PC-9 (cell line): ENCODE measurements around the gene NUP214.

Source experiments
- CTCF ChIP-seq: fragments of 200-600 bp; sonication (generic); conservative IDR thresholded peaks from 2 replicates; pipeline ENCODE4 v1.6.1; 2017; ENCODE audit warnings: mixed run types, antibody characterized with exemption, mild to moderate bottlenecking, moderate library complexity
- EZH2 ChIP-seq: fragments of 200-600 bp; sonication (generic); IDR thresholded peaks from 2 replicates; pipeline ENCODE4 v1.8.0; 2017; ENCODE audit warnings: antibody characterized with exemption, low read depth

DNA sequence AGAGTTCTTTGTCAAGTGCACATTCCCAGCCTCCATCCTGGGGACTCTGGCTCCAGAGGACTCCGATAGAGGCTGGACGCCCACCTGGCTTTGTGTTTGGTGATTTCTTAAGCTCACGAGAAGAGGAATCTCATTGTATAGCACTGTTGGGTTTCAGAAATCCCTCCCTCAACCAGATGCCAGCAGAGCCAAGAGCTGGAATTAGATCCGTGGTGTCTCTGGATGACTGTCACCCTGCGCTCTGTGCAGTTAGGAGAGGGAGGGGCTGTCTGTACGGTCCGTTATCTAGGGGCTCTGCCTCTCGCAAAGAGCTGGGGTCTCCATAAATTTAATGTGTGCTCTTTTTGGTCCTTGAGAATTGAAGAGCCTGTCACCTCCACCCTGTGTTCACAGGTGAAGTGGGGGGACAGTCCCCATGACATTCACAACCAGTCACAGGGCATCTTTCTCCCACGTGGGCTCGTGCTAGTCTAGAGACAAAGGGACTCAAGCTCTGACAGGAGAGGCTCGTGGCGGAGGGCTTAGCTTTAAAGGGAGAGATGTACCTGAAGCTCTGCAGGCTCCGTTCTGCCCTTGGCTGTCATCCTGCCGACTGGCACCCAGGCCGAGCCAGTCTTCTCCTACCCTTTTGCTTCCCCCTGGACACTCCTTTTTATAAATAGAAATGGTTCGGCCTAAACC is 109.6 kb downstream of the NUP214 start:
- no peak for TF ChIP-seq EZH2
- no peak for TF ChIP-seq CTCF
